GM12878 (cell line): ENCODE measurements around the gene SMU1. TPM values are rescaled to one million over a fixed set of nuclear protein-coding genes. Genes with fewer than 3 reads are reported as not detected.

ENCODE experiments used
- BMI1 ChIP-seq: fragments of 450-650 bp; IDR thresholded peaks from 2 replicates; pipeline ENCODE4 v1.6.1; 2016; ENCODE audit warnings: mild to moderate bottlenecking, moderate library complexity, borderline replicate concordance
- CHD2 ChIP-seq: IDR thresholded peaks from 2 replicates; pipeline ENCODE4 v1.6.1; 2011; ENCODE audit warnings: low read depth, low read length, improper control_type of control experiment, borderline replicate concordance
- CUX1 ChIP-seq: IDR thresholded peaks from 2 replicates; pipeline ENCODE4 v1.6.1; 2012; ENCODE audit warnings: improper control_type of control experiment, low read depth, low read length; ENCODE audit not compliant: insufficient replicate concordance
- FOXK2 ChIP-seq: fragments of 450-650 bp; IDR thresholded peaks from 2 replicates; pipeline ENCODE4 v1.6.1; 2017; ENCODE audit warnings: mild to moderate bottlenecking, moderate library complexity
- GATAD2B ChIP-seq: fragments of 450-650 bp; conservative IDR thresholded peaks from 2 replicates; pipeline ENCODE4 v1.6.1; 2017; ENCODE audit warnings: low read depth, mild to moderate bottlenecking, moderate library complexity
- HDGF ChIP-seq: fragments of 450-650 bp; IDR thresholded peaks from 2 replicates; pipeline ENCODE4 v1.6.1; 2016; ENCODE audit warnings: antibody characterized with exemption
- LARP7 ChIP-seq: fragments of 450-650 bp; IDR thresholded peaks from 2 replicates; pipeline ENCODE4 v1.6.1; 2017; ENCODE audit warnings: mild to moderate bottlenecking
- MEF2B ChIP-seq: fragments of 450-650 bp; IDR thresholded peaks from 2 replicates; pipeline ENCODE4 v1.6.1; 2018; ENCODE audit warnings: mild to moderate bottlenecking, moderate library complexity; ENCODE audit not compliant: partially characterized antibody, poor library complexity, severe bottlenecking
- MTA2 ChIP-seq: fragments of 450-650 bp; IDR thresholded peaks from 2 replicates; pipeline ENCODE4 v1.6.1; 2016; ENCODE audit warnings: low read depth, mild to moderate bottlenecking, moderate library complexity
- MXI1 ChIP-seq: fragments of 150-350 bp; IDR thresholded peaks from 2 replicates; pipeline ENCODE4 v1.6.1; 2011; ENCODE audit warnings: low read depth, mild to moderate bottlenecking, inconsistent platforms, low read length, improper control_type of control experiment
- NBN ChIP-seq: fragments of 450-650 bp; IDR thresholded peaks from 2 replicates; pipeline ENCODE4 v1.6.1; 2016
- NFIC ChIP-seq: IDR thresholded peaks from 2 replicates; pipeline ENCODE4 v1.6.1; 2012; ENCODE audit warnings: low read depth, mild to moderate bottlenecking, inconsistent platforms, low read length, moderate library complexity
- PBX3 ChIP-seq: IDR thresholded peaks from 2 replicates; pipeline ENCODE4 v1.6.1; 2011; ENCODE audit warnings: mild to moderate bottlenecking, low read depth, low read length, moderate library complexity; ENCODE audit not compliant: insufficient replicate concordance
- PML ChIP-seq: IDR thresholded peaks from 2 replicates; pipeline ENCODE4 v1.6.1; 2012; ENCODE audit warnings: low read length, inconsistent platforms
- POU2F2 ChIP-seq: IDR thresholded peaks from 3 replicates; pipeline ENCODE4 v1.6.1; 2011; ENCODE audit warnings: low read depth, mild to moderate bottlenecking, low read length, borderline replicate concordance
- PRDM15 ChIP-seq: fragments of 450-650 bp; formaldehyde crosslinking; IDR thresholded peaks from 2 replicates; pipeline ENCODE4 v1.4.0; 2020; ENCODE audit warnings: mild to moderate bottlenecking, moderate library complexity
- RAD21 ChIP-seq: IDR thresholded peaks from 2 replicates; pipeline ENCODE4 v1.6.1; 2011; ENCODE audit warnings: mild to moderate bottlenecking, low read depth, low read length, moderate library complexity; ENCODE audit not compliant: insufficient read depth
- RAD51 ChIP-seq: fragments of 450-650 bp; IDR thresholded peaks from 2 replicates; pipeline ENCODE4 v1.6.1; 2016; ENCODE audit warnings: moderate library complexity, mild to moderate bottlenecking, inconsistent platforms
- SUZ12 ChIP-seq: fragments of 200-600 bp; sonication (generic); IDR thresholded peaks from one replicate; pipeline ENCODE4 v1.6.1; 2018; ENCODE audit warnings: antibody characterized with exemption, mild to moderate bottlenecking; ENCODE audit not compliant: unreplicated experiment
- YY1 ChIP-seq: IDR thresholded peaks from 2 replicates; pipeline ENCODE4 v1.6.1; 2011; ENCODE audit warnings: low read depth, mild to moderate bottlenecking, low read length
- ZNF207 ChIP-seq: fragments of 450-650 bp; IDR thresholded peaks from 2 replicates; pipeline ENCODE4 v1.6.1; 2014; ENCODE audit warnings: antibody characterized with exemption, mild to moderate bottlenecking, borderline replicate concordance
- polyA plus RNA-seq, 11 experiments: library from polyadenylated mRNA; depleted of rRNA in 4 of 11; unstranded in 6 of 11; stranded (reverse) in 5 of 11; fragments of >200 nt; fragmentation: Nextera tagmentation in 4 of 11; fragmentation: Illumina TruSeq in 1 of 11; extraction: Ambion mirVana in 4 of 11; extraction: Trizol in 1 of 11; gene quantifications; 1 replicate in 1 of 11; 2 replicates in 10 of 11; pipeline versions ENCODE4 v1.2.1 to v1.2.3, GENCODE V29; 2011 to 2016; ENCODE audit warnings: inconsistent platforms in 2 of 11, missing spikeins in 2 of 11, low read depth in 1 of 11
- total RNA-seq, 4 experiments: library from RNA; depleted of rRNA in 3 of 4; stranded (reverse); fragments of >200 nt in 3 of 4; fragmentation: Illumina TruSeq in 1 of 4; extraction: Trizol in 1 of 4; gene quantifications; 2 replicates each; pipeline versions ENCODE4 v1.2.1 to v1.2.3, GENCODE V29; 2013 to 2021

The SMU1 gene
- total and polyA plus RNA-seq, 10 of the 15 experiments (the other 5 are each of a cell fraction or from before 2014, with no cell fraction given) = 18.5 to 34.6 (median 20.9) TPM

- TF ChIP-seq PRDM15 = no peak
- TF ChIP-seq LARP7 = no peak
- peak; percentile 56 for TF ChIP-seq NBN
- no peak for TF ChIP-seq PBX3
- no peak for TF ChIP-seq MTA2
- TF ChIP-seq CHD2 = no peak
- TF ChIP-seq SUZ12 = no peak
- no peak for TF ChIP-seq FOXK2
- TF ChIP-seq YY1 = 0 out of 2 replicates have a peak, but pooled peaks have one; percentile 19
- TF ChIP-seq PML = 0 out of 2 replicates have a peak, but pooled peaks have one; percentile 48
- TF ChIP-seq GATAD2B = 0 out of 2 replicates have a peak, but pooled peaks have one; percentile 34
- TF ChIP-seq NFIC = 0 out of 2 replicates have a peak, but pooled peaks have one; percentile 35
- TF ChIP-seq MEF2B = peak; percentile 67
- no peak; the same call in 1 of the 2 replicates for TF ChIP-seq RAD51
- peak; percentile 98 for TF ChIP-seq RAD21
- TF ChIP-seq POU2F2 = no peak
- 0 out of 2 replicates have a peak, but pooled peaks have one; percentile 15 for TF ChIP-seq MXI1
- no peak for TF ChIP-seq CUX1
- no peak for TF ChIP-seq BMI1
- no peak for TF ChIP-seq HDGF
- peak; percentile 19; the same call in 1 of the 2 replicates for TF ChIP-seq ZNF207
Observed at GRCh38 chr9:33081128-33081851, 4.8 kb upstream of the SMU1 start (continued).
